ENCODE measurements around the gene INKA2. TPM values are rescaled to one million over a fixed set of nuclear protein-coding genes. Genes with fewer than 3 reads are reported as not detected.

The INKA2 gene
- total RNA-seq, 1 experiment from 2014 or later = 12.3 TPM

GRCh38 chr1:111702504-111703050 is 36.6 kb downstream of the INKA2 start:
- no peak overlapping the region for H4K91ac ChIP-seq (ENCODE audit: insufficient read length, low read depth, low read length)
- no peak overlapping the region for H3K9ac ChIP-seq (ENCODE audit: extremely low read depth, insufficient read length, low read length)
- H3K9me3 Mint-ChIP-seq = no peaks in the 10 kb centered on the region
- H2BK15ac ChIP-seq (ENCODE audit: low read depth, low read length) = no peak overlapping the region
- no peak overlapping the region for H2BK120ac ChIP-seq (ENCODE audit: low read depth, low read length, poor library complexity, severe bottlenecking)
- H3K56ac ChIP-seq (ENCODE audit: insufficient read length, low read depth, low read length) = no peak overlapping the region
- no peaks in the 10 kb centered on the region for H3K23me2 ChIP-seq (ENCODE audit: insufficient read length, low read depth, low read length, poor library complexity, severe bottlenecking)
- H3K9me3 ChIP-seq (ENCODE audit: control insufficient read depth, low read depth, low read length) = no peaks in the 10 kb centered on the region
- no peak overlapping the region for H3K23ac ChIP-seq (ENCODE audit: insufficient read length, low read depth, low read length)
- no peak overlapping the region for H3K4me2 ChIP-seq (ENCODE audit: insufficient read depth, insufficient read length, low read length)
- no peak overlapping the region for H4K8ac ChIP-seq (replicated peaks; ENCODE audit: insufficient read length, low read depth, low read length)
- no peaks in the 10 kb centered on the region for H3K27me3 ChIP-seq (ENCODE audit: insufficient read depth, low read length)
- no peak overlapping the region for H3K4ac ChIP-seq (ENCODE audit: low read depth, low read length)
- no peak overlapping the region for H2BK20ac ChIP-seq (ENCODE audit: low read depth, low read length, poor library complexity, severe bottlenecking)
- H4K5ac ChIP-seq (ENCODE audit: insufficient read length, low read depth, low read length) = no peak overlapping the region
- H2BK12ac ChIP-seq (ENCODE audit: insufficient read length, low read depth, low read length) = no peak overlapping the region
- TF ChIP-seq CTCF (conservative IDR thresholded peaks at IDR 0.05) = no peak
- no peaks in the 10 kb centered on the region for H3K27me3 Mint-ChIP-seq (ENCODE audit: low read depth)
- no peak overlapping the region for H2AK5ac ChIP-seq (ENCODE audit: insufficient read length, low read length)
- H3K14ac ChIP-seq (ENCODE audit: insufficient read depth, low read length) = no peak overlapping the region
- H3K4me1 ChIP-seq (ENCODE audit: insufficient read depth, low read length) = no peaks in the 10 kb centered on the region
- no peak overlapping the region; a peak in 1 of 7 replicates for H3K27ac Mint-ChIP-seq
- H3K36me3 Mint-ChIP-seq (ENCODE audit: insufficient read depth in 1 of 3, low read depth in 3 of 3) = peaks cover 13 to 41% (median 37%) of the 10 kb centered on the region in 3 experiments; a peak in 5 of 7 replicates
- H2BK5ac ChIP-seq (ENCODE audit: insufficient read length, low read length) = no peak overlapping the region
- H3K79me1 ChIP-seq (ENCODE audit: insufficient read depth, low read depth, low read length, poor library complexity, severe bottlenecking) = no peaks in the 10 kb centered on the region
- no peaks in the 10 kb centered on the region for H3K79me2 ChIP-seq (ENCODE audit: insufficient read depth, low read length)
- H3K4me1 Mint-ChIP-seq = no peaks in the 10 kb centered on the region
- H3K18ac ChIP-seq (ENCODE audit: insufficient read length, low read depth, low read length) = no peak overlapping the region
- no peak overlapping the region for H3K4me3 Mint-ChIP-seq
- no CpG with 5 or more reads among the region's 5 CpGs for WGBS (ENCODE audit: extremely low coverage, insufficient read length, low lambda C conversion rate)
- H2AFZ ChIP-seq (ENCODE audit: low read length) = no peak overlapping the region
- no peak overlapping the region for H3K27ac ChIP-seq (ENCODE audit: insufficient read length, low read depth, low read length)
- DNase-seq = no peak
- H4K20me1 ChIP-seq (ENCODE audit: control insufficient read depth, insufficient read depth, insufficient read length) = no peaks in the 10 kb centered on the region
- H3T11ph ChIP-seq (ENCODE audit: low read length) = no peak overlapping the region
